Measurements from ENCODE around the gene LRRIQ1.
"Not testable (repeated sequence)": the region's sequence is repeated elsewhere in the genome, so short reads cannot be mapped to it uniquely, and the experiment has no call there.

DNA sequence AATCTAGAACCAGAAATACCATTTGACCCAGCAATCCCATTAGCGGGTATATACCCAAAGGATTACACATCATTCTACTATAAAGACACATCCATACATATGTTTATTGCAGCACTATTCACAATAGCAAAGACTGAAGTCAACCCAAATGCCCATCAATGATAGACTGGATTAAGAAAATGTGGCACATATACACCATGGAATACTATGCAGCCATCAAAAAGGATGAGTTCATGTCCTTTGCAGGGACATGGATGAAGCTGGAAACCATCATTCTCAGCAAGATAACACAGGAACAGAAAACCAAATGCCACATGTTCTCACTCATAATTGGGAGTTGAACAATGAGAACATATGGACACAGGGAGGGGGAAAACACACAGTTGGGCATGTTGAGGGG, 188.2 kb downstream of the LRRIQ1 start:
- TF ChIP-seq, protein P1, sequence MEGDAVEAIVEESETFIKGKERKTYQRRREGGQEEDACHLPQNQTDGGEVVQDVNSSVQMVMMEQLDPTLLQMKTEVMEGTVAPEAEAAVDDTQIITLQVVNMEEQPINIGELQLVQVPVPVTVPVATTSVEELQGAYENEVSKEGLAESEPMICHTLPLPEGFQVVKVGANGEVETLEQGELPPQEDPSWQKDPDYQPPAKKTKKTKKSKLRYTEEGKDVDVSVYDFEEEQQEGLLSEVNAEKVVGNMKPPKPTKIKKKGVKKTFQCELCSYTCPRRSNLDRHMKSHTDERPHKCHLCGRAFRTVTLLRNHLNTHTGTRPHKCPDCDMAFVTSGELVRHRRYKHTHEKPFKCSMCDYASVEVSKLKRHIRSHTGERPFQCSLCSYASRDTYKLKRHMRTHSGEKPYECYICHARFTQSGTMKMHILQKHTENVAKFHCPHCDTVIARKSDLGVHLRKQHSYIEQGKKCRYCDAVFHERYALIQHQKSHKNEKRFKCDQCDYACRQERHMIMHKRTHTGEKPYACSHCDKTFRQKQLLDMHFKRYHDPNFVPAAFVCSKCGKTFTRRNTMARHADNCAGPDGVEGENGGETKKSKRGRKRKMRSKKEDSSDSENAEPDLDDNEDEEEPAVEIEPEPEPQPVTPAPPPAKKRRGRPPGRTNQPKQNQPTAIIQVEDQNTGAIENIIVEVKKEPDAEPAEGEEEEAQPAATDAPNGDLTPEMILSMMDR (IDR thresholded peaks at IDR 0.05; ENCODE audit: low read depth, low read length) = not testable (repeated sequence)
- not testable (repeated sequence) for TF ChIP-seq EZH2phosphoT487 (IDR thresholded peaks at IDR 0.05; ENCODE audit: low read depth)
